Tibial artery (tissue), 4 donors: ENCODE measurements around the gene FNDC3B.
A peak's percentile ranks its signal among the peaks of the same experiment; 100 is the strongest.

ENCODE experiments used
- DNase-seq, 2 donors: peaks; one replicate each; pipeline ENCODE4 v3.0.0-alpha.2; 2019
- H3K27ac ChIP-seq, 2 donors: fragments of 200-600 bp; sonication (generic) in 1 of 2; 1 replicate in 1 of 2; 2 replicates in 1 of 2; pipeline ENCODE4 v1.5.1; 2018 to 2019; ENCODE audit warnings: mild to moderate bottlenecking in 1 of 2
- H3K27me3 ChIP-seq, 2 donors: fragments of 200-600 bp; sonication (generic) in 1 of 2; one replicate each; pipeline versions ENCODE4 v1.5.1 to v1.6.0; 2016 to 2019
- H3K36me3 ChIP-seq, 3 donors: fragments of 200-600 bp; sonication (generic) in 2 of 3; one replicate each; pipeline ENCODE4 v1.5.1; 2016 to 2019; ENCODE audit warnings: mild to moderate bottlenecking in 2 of 3
- H3K4me1 ChIP-seq, 4 donors: fragments of 200-600 bp; sonication (generic) in 2 of 4; 1 replicate in 3 of 4; 2 replicates in 1 of 4; pipeline ENCODE4 v1.5.1; 2016 to 2019
- H3K4me3 ChIP-seq, 2 donors: fragments of 200-600 bp; sonication (generic) in 1 of 2; 1 replicate in 1 of 2; 2 replicates in 1 of 2; pipeline ENCODE4 v1.5.1; 2018 to 2019; ENCODE audit warnings: mild to moderate bottlenecking in 2 of 2
- H3K9me3 ChIP-seq, 3 donors: fragments of 200-600 bp; sonication (generic) in 1 of 3; one replicate each; pipeline ENCODE4 v1.5.1; 2016 to 2019
- intact Hi-C: fragments of 100-400 bp; cut with DNase I; formaldehyde crosslinking; loops from one replicate; pipeline ENCODE4 v1.15.0; 2023; ENCODE audit warnings: low total_unique reads
- TF ChIP-seq, protein P1 (sequence below), 2 experiments: fragments of 200-600 bp in 1 of 2; fragments of 450-650 bp in 1 of 2; IDR thresholded peaks; one replicate each; pipeline ENCODE4 v1.5.1; 2017 to 2019; ENCODE audit warnings: antibody characterized with exemption in 2 of 2, mild to moderate bottlenecking in 1 of 2, moderate library complexity in 1 of 2

The FNDC3B gene

DNA sequence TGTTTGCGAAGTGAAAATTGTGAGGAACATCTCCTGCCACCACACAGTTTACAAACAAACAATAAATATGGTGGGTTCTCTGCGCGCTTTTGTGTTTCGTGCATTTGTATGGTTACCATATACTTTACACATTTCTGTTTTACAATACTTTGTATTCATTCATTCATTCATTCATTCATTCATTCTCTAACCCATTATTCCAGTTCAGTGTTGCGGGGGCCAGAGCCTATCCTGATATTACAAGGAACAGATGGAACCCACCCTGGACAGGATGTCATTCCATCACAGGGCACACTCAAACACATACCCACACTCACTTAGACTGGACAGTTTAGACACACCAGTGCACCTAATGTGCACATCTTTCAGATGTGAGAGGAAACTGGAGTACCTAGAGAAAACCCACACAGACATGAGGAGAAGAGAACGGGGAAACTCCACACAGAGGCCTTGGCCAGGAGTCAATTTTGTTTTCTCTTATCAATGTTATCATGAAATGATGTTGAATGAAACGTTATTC lies 160.5 kb downstream of the FNDC3B start:
- Histone ChIP-seq H3K9me3 (no peaks in the 10 kb centered on the region), H3K4me3 (no peak overlapping the region), H3K36me3 (no peaks in the 10 kb centered on the region), H3K27ac (peak overlapping the region in 1 of 2 donors; percentile 69), H3K4me1 (peaks cover 0 to 65% (median 37%) of the 10 kb centered on the region in 4 donors), H3K27me3 (no peaks in the 10 kb centered on the region)
- DNase-seq = no peak
- TF ChIP-seq, protein P1, sequence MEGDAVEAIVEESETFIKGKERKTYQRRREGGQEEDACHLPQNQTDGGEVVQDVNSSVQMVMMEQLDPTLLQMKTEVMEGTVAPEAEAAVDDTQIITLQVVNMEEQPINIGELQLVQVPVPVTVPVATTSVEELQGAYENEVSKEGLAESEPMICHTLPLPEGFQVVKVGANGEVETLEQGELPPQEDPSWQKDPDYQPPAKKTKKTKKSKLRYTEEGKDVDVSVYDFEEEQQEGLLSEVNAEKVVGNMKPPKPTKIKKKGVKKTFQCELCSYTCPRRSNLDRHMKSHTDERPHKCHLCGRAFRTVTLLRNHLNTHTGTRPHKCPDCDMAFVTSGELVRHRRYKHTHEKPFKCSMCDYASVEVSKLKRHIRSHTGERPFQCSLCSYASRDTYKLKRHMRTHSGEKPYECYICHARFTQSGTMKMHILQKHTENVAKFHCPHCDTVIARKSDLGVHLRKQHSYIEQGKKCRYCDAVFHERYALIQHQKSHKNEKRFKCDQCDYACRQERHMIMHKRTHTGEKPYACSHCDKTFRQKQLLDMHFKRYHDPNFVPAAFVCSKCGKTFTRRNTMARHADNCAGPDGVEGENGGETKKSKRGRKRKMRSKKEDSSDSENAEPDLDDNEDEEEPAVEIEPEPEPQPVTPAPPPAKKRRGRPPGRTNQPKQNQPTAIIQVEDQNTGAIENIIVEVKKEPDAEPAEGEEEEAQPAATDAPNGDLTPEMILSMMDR (IDR thresholded peaks at IDR 0.05) = no peak
- intact Hi-C loops = loop anchor here (10.0 kb wide), 1 partner anchor 115 kb away; no protein-coding TSS in a partner anchor

- Histone ChIP-seq H3K4me1 (peaks cover 0 to 64% (median 40%) of the 10 kb centered on the region in 4 donors), H3K27me3 (no peaks in the 10 kb centered on the region), H3K36me3 (no peaks in the 10 kb centered on the region), H3K27ac (peak overlapping the region; percentile 61 to 69), H3K9me3 (no peaks in the 10 kb centered on the region), H3K4me3 (no peak overlapping the region)
- TF ChIP-seq, protein P1 (IDR thresholded peaks at IDR 0.05) = no peak
- intact Hi-C loops = loop anchor here (10.0 kb wide), 1 partner anchor 113 kb away; no protein-coding TSS in a partner anchor
- DNase-seq = peak; percentile 68 to 85
Observed at GRCh38 chr3:172201136-172201869, 161.9 kb downstream of the FNDC3B start.

GRCh38 chr3:172201870-172202236 lies 162.5 kb downstream of the FNDC3B start:
- Histone ChIP-seq H3K4me1 (peaks cover 0 to 64% (median 40%) of the 10 kb centered on the region in 4 donors), H3K36me3 (no peaks in the 10 kb centered on the region), H3K9me3 (no peaks in the 10 kb centered on the region), H3K4me3 (no peak overlapping the region), H3K27me3 (no peaks in the 10 kb centered on the region), H3K27ac (peak overlapping the region; percentile 61 to 69)
- TF ChIP-seq, protein P1 (IDR thresholded peaks at IDR 0.05) = peak in 1 of 2 experiments; percentile 26
- intact Hi-C loops = loop anchor here (10.0 kb wide), 1 partner anchor 113 kb away; no protein-coding TSS in a partner anchor
- DNase-seq = no peak

DNA sequence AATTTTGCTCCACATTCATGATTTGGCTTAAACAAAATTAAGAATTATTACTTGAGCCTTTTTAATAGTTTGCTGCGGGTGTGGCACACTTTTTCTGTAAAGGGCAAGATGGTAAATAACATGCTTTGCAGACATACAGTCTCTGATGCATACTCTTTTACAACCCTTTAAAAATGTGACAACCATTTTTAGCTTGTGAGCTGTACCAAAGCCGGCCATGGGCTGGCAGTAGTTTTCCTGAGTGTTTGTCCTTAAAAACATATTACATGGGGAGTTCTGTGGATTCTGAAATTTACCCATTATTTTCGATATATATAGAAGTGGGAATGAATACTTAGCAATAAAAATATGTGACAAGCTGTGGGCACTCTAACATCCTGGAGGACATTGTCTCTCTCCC lies 163.4 kb downstream of the FNDC3B start:
- intact Hi-C loops = loop anchor here (10.0 kb wide), 1 partner anchor 112 kb away; no protein-coding TSS in a partner anchor
- no peak for DNase-seq
- peak overlapping the region; percentile 61 to 69 for H3K27ac ChIP-seq
- no peaks in the 10 kb centered on the region for H3K9me3 ChIP-seq
- H3K27me3 ChIP-seq = no peaks in the 10 kb centered on the region
- H3K4me1 ChIP-seq = peaks cover 0 to 58% (median 40%) of the 10 kb centered on the region in 4 donors
- TF ChIP-seq, protein P1 (IDR thresholded peaks at IDR 0.05) = peak in 1 of 2 experiments; percentile 15
- H3K4me3 ChIP-seq = no peak overlapping the region
- H3K36me3 ChIP-seq = no peaks in the 10 kb centered on the region

DNA sequence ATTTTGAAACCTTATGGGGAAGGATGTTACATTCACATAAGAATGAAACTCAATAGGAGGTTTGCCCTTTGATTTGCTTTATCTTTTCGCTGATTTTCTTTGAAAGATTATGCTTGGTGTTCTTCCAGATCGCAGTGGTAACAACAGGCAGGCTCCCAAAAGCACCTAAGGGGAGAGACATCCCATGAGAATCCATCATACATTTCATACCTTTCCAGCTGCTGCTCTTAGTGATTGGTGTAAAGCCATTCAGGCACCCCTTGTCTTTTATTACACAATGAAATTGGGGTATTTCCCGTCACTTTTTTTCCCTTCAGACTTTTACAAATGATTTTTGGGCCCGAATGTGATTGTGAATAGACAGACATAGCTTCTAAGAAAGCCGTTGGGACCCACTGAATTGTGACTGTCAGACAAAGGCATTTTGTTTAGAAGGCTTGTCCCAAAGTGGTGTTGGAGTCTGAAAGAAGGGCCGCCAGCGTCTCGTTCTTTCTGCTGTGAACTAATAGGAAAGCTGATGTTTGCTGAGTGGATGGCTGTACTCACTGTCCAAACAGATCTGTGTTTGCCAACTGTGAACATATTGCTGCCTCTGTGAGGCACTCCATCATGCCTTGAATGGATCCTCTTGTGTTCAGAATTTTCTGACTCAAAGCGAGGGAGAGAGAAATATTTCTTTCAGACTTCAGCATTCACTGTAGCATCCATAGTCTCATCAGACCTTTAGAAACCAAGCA lies 164.3 kb downstream of the FNDC3B start:
- no peak overlapping the region for H3K4me3 ChIP-seq
- H3K27ac ChIP-seq = peak overlapping the region; percentile 61 to 69
- TF ChIP-seq, protein P1 (IDR thresholded peaks at IDR 0.05) = no peak
- no peaks in the 10 kb centered on the region for H3K36me3 ChIP-seq
- no peak for DNase-seq
- peaks cover 0 to 61% (median 39%) of the 10 kb centered on the region in 4 donors for H3K4me1 ChIP-seq
- intact Hi-C loops = loop anchor here (10.0 kb wide), 1 partner anchor 111 kb away; no protein-coding TSS in a partner anchor
- H3K27me3 ChIP-seq = no peaks in the 10 kb centered on the region
- H3K9me3 ChIP-seq = no peaks in the 10 kb centered on the region
